ENCODE data around the gene LHX8. TPM values are rescaled to one million over a fixed set of nuclear protein-coding genes. Genes with fewer than 3 reads are reported as not detected.

Gene LHX8
- total RNA-seq, 1 donor from 2014 or later, result 0.06 TPM

DNA sequence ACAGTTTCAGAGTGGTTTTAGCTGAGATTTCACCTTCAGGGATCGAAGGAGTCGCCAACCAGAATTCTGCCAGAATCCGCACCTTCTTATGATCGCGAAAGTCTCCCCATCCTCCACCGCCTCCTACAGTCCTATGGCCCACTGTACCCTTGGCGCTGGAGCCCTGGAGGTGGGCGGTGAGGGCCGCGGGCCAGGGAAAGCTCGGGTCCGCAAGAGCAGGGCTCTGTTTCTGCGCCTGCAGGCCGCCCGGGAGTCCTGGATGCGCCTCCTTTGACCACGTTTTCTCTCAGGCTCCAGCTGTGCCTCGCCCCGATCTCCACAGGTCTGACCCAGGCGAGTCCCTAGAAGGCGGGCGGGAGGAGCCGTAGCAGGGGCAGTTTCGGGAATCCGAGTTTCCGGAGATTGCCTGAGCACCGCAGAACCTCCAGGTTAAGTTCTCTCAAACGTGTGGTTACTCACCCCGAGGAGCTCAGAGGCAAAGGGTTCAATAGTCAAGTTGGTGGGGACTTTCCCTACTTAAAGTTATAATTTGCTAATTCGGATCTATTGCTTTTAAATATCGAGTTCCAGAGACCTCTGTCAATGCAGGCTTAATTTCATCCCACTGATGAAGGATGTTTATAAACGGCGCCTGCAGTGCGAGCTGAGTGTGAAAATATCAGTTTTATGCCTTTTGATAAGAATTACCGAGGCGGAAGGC lies 3.2 kb upstream of the LHX8 start:
- TF ChIP-seq EZH2 (IDR thresholded peaks at IDR 0.05), result no peak
- peak; percentile 10 for TF ChIP-seq EZH2phosphoT487 (IDR thresholded peaks at IDR 0.05)
- Histone ChIP-seq H2AFZ (replicated peaks) (no peak overlapping the region), H3K9me3 (ENCODE audit: low read depth) (no peaks in the 10 kb centered on the region), H3K9ac (no peak overlapping the region), H3K79me2 (ENCODE audit: low read depth) (no peaks in the 10 kb centered on the region), H3K4me1 (peaks cover 53% of the 10 kb centered on the region), H3K27me3 (peaks cover 98% of the 10 kb centered on the region), H3K36me3 (no peaks in the 10 kb centered on the region), H3F3A (ENCODE audit: low read depth) (peaks cover 38% of the 10 kb centered on the region), H4K20me1 (ENCODE audit: low read depth) (peaks cover 58% of the 10 kb centered on the region), H3K27ac (no peak overlapping the region), H3K4me2 (peak overlapping the region; percentile 79), H3K4me3 (peak overlapping the region; percentile 42)
- Mint-ChIP-seq H3K9me3 (no peaks in the 10 kb centered on the region), H3K27ac (no peak overlapping the region), H3K27me3 (ENCODE audit: insufficient read depth, low read depth) (peaks cover 87% of the 10 kb centered on the region), H3K36me3 (no peaks in the 10 kb centered on the region), H3K4me3 (peak overlapping the region; percentile 74), H3K4me1 (peaks cover 56% of the 10 kb centered on the region)
- DNase-seq (ENCODE audit: low spot score), result peak; percentile 66

DNA sequence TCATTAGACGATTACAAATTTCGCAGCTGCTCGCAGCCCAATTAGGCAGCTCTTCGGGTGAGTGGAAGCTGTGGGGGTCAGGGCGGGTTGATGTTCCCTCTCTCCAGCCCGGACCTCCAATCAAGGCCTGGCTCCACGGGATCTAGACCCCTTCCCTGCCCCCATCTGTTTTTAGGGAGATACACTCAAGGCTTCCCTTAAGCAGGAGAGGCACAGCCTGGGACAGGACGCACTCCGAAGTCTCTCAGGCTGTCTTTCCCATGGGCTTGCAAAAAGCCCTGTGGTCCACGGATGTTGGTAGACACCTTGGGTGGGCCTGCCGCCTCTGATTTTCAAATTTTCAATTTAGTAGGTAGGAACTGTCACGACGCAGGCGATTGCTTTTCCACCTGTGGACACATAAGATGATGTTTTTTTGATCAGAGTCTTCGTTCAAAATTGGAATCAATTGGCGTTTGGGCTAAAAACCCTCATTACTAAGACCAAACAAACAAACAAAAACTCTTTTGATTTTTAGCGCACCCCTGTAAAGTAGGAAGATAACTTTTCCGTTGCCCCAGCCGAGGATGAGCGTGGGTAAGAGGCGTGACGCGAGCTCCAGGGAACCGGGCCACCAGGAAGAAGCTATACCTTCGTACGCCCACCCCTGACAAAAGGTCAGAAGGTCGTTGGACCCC lies 2.5 kb upstream of the LHX8 start:
- no peak overlapping the region for H2AFZ ChIP-seq (replicated peaks)
- H3K4me3 ChIP-seq, result peak overlapping the region; percentile 42
- peaks cover 92% of the 10 kb centered on the region for H3K27me3 Mint-ChIP-seq (ENCODE audit: insufficient read depth, low read depth)
- peak; percentile 54 for DNase-seq (ENCODE audit: low spot score)
- H3K9me3 ChIP-seq (ENCODE audit: low read depth), result no peaks in the 10 kb centered on the region
- H3K4me1 Mint-ChIP-seq, result peaks cover 56% of the 10 kb centered on the region
- H3K4me3 Mint-ChIP-seq, result peak overlapping the region; percentile 41
- no peaks in the 10 kb centered on the region for H3K36me3 ChIP-seq
- TF ChIP-seq EZH2phosphoT487 (IDR thresholded peaks at IDR 0.05) (no peak), EZH2 (IDR thresholded peaks at IDR 0.05) (no peak)
- TF ChIP-seq, protein P1, sequence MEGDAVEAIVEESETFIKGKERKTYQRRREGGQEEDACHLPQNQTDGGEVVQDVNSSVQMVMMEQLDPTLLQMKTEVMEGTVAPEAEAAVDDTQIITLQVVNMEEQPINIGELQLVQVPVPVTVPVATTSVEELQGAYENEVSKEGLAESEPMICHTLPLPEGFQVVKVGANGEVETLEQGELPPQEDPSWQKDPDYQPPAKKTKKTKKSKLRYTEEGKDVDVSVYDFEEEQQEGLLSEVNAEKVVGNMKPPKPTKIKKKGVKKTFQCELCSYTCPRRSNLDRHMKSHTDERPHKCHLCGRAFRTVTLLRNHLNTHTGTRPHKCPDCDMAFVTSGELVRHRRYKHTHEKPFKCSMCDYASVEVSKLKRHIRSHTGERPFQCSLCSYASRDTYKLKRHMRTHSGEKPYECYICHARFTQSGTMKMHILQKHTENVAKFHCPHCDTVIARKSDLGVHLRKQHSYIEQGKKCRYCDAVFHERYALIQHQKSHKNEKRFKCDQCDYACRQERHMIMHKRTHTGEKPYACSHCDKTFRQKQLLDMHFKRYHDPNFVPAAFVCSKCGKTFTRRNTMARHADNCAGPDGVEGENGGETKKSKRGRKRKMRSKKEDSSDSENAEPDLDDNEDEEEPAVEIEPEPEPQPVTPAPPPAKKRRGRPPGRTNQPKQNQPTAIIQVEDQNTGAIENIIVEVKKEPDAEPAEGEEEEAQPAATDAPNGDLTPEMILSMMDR (IDR thresholded peaks at IDR 0.05), result no peak
- no peaks in the 10 kb centered on the region for H3K36me3 Mint-ChIP-seq
- H3K27ac Mint-ChIP-seq, result no peak overlapping the region
- H3K27ac ChIP-seq, result no peak overlapping the region
- peaks cover 55% of the 10 kb centered on the region for H3K4me1 ChIP-seq
- no peaks in the 10 kb centered on the region for H3K79me2 ChIP-seq (ENCODE audit: low read depth)
- peaks cover 100% of the 10 kb centered on the region for H3K27me3 ChIP-seq
- peak overlapping the region; percentile 79 for H3K4me2 ChIP-seq
- H4K20me1 ChIP-seq (ENCODE audit: low read depth), result peaks cover 60% of the 10 kb centered on the region
- no peak overlapping the region for H3K9ac ChIP-seq
- H3F3A ChIP-seq (ENCODE audit: low read depth), result peaks cover 39% of the 10 kb centered on the region
- H3K9me3 Mint-ChIP-seq, result no peaks in the 10 kb centered on the region

DNA sequence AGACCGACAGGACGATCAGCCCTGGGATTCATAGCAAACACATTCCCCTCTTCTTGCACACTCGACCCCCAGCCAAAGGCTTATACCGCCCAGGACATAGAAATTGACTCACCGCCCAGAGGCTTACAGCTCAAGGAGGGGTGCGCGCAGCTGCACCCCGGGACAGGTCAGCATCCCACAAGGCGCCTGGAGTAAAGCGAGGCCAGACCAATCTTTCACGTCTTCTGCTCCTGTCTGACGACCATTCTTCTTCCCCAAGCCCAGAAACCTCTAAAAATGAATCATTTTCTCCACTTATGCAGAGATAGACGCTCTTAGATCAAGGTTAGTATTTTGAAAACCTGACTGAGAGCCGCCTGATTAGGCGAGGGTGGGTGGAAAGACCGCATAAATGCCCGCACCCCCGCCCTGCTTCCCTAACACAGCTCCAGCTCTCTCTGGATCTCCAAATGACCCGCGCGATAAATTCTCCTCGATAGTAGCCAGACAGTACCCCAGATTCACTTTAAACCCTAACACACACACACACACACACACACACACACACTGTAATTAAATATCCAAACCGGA lies 1.9 kb upstream of the LHX8 start:
- Mint-ChIP-seq H3K36me3 (no peaks in the 10 kb centered on the region), H3K27me3 (ENCODE audit: insufficient read depth, low read depth) (peaks cover 91% of the 10 kb centered on the region), H3K27ac (no peak overlapping the region), H3K4me3 (peak overlapping the region; percentile 41), H3K9me3 (no peaks in the 10 kb centered on the region), H3K4me1 (peaks cover 59% of the 10 kb centered on the region)
- DNase-seq (ENCODE audit: low spot score), result peak; percentile 52
- no peak overlapping the region for H2AFZ ChIP-seq (replicated peaks)
- peaks cover 100% of the 10 kb centered on the region for H3K27me3 ChIP-seq
- peaks cover 55% of the 10 kb centered on the region for H3K4me1 ChIP-seq
- no peak overlapping the region for H3K9ac ChIP-seq
- no peak overlapping the region for H3K27ac ChIP-seq
- H3K79me2 ChIP-seq (ENCODE audit: low read depth), result no peaks in the 10 kb centered on the region
- peak overlapping the region; percentile 79 for H3K4me2 ChIP-seq
- peaks cover 63% of the 10 kb centered on the region for H4K20me1 ChIP-seq (ENCODE audit: low read depth)
- no peaks in the 10 kb centered on the region for H3K36me3 ChIP-seq
- H3K9me3 ChIP-seq (ENCODE audit: low read depth), result no peaks in the 10 kb centered on the region
- no peak overlapping the region for H3K4me3 ChIP-seq
- no peak for TF ChIP-seq EZH2 (IDR thresholded peaks at IDR 0.05)
- TF ChIP-seq EZH2phosphoT487 (IDR thresholded peaks at IDR 0.05), result no peak
- TF ChIP-seq, protein P1 (IDR thresholded peaks at IDR 0.05), result no peak
- H3F3A ChIP-seq (ENCODE audit: low read depth), result peaks cover 39% of the 10 kb centered on the region
